Measurements from ENCODE around the gene NCOA1.
"Not testable (repeated sequence)": the region's sequence is repeated elsewhere in the genome, so short reads cannot be mapped to it uniquely, and the experiment has no call there.

The NCOA1 gene

DNA sequence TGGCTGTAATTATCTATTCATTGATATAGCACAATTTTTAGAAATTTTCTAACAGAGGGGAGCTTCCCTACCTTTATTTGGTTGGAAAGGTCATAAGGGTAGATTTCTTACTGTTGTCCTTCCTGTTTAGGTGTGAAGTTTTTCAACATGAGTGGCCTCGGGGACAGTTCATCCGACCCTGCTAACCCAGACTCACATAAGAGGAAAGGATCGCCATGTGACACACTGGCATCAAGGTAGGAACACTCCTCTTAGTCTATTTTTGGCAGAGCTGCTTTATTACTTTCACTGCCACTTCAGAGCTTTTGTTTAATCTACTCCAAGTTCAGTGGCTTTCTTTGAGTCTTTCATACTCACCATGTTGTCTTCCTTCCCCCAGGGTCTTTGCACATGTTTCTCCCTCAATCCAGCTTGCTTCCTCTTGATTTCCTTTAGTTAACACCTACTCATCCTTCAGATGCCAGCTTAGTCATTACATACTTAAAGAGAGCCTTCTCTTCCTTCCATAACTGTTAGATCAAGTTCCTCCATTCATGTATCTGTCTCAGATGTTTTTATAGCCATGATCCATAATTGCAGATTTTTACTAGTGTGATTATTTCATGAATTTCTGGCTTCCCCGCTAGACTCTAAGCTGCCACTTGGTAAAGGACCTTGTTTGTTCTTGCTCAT lies 167.6 kb downstream of the NCOA1 start:
- no peaks in the 10 kb centered on the region for H3K9me3 ChIP-seq (ENCODE audit: control insufficient read depth in 5 of 5, low read length in 5 of 5)
- no peak overlapping the region for H3K9ac ChIP-seq (ENCODE audit: low read length in 5 of 5)
- H3K4me3 ChIP-seq (ENCODE audit: low read depth in 1 of 5, low read length in 5 of 5), result no peak overlapping the region
- H3K4me1 ChIP-seq (ENCODE audit: control insufficient read depth in 5 of 5, insufficient read depth in 5 of 5, low read length in 5 of 5), result no peaks in the 10 kb centered on the region
- peaks cover 3 to 19% (median 8%) of the 10 kb centered on the region in 5 donors for H3K36me3 ChIP-seq (ENCODE audit: control insufficient read depth in 5 of 5, insufficient read depth in 5 of 5, low read length in 5 of 5)
- H3K27ac ChIP-seq (ENCODE audit: low read depth, low read length), result no peak overlapping the region
- no peaks in the 10 kb centered on the region for H3K27me3 ChIP-seq (ENCODE audit: control insufficient read depth in 5 of 5, insufficient read depth in 4 of 5, low read length in 5 of 5)

- Histone ChIP-seq H3K36me3 (ENCODE audit: control insufficient read depth in 5 of 5, insufficient read depth in 5 of 5, low read length in 5 of 5) (peaks cover 3 to 19% (median 8%) of the 10 kb centered on the region in 5 donors), H3K27ac (ENCODE audit: low read depth, low read length) (no peak overlapping the region)
Observed at GRCh38 chr2:24659862-24660261, 168.8 kb downstream of the NCOA1 start.

DNA sequence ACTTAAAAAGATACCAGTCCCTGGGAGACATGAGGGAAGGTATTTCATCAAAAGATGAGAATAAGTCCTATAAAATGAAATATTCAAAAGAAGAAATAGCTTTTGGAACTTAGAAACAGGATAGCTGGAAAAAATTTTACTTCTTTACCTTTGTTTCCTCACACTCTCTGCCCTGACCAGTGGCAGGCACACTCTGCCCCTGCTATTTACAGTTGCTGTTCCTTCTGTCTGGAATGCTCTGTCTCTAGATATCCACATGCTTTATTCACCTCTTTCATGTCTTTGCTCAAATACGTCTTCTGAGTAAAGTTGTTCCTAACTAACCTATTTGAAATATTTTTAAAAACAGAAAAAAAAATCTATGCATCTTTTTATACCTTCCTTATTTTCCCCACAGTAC lies 176.5 kb downstream of the NCOA1 start:
- H3K4me3 ChIP-seq (ENCODE audit: low read depth in 1 of 5, low read length in 5 of 5), result no peak overlapping the region
- peaks cover 0 to 11% (median 2%) of the 10 kb centered on the region in 5 donors for H3K36me3 ChIP-seq (ENCODE audit: control insufficient read depth in 5 of 5, insufficient read depth in 5 of 5, low read length in 5 of 5)
- H3K9me3 ChIP-seq (ENCODE audit: control insufficient read depth in 5 of 5, low read length in 5 of 5), result no peaks in the 10 kb centered on the region
- no peak overlapping the region for H3K27ac ChIP-seq (ENCODE audit: low read depth, low read length)
- no peak overlapping the region for H3K9ac ChIP-seq (ENCODE audit: low read length in 5 of 5)
- no peaks in the 10 kb centered on the region for H3K4me1 ChIP-seq (ENCODE audit: control insufficient read depth in 5 of 5, insufficient read depth in 5 of 5, low read length in 5 of 5)
- H3K27me3 ChIP-seq (ENCODE audit: control insufficient read depth in 5 of 5, insufficient read depth in 4 of 5, low read length in 5 of 5), result no peaks in the 10 kb centered on the region

More at GRCh38 chr2:24659862-24660261, 168.8 kb downstream of the NCOA1 start:
- Histone ChIP-seq H3K9me3 (ENCODE audit: control insufficient read depth in 5 of 5, low read length in 5 of 5) (no peaks in the 10 kb centered on the region), H3K4me3 (ENCODE audit: low read depth in 1 of 5, low read length in 5 of 5) (no peak overlapping the region), H3K4me1 (ENCODE audit: control insufficient read depth in 5 of 5, insufficient read depth in 5 of 5, low read length in 5 of 5) (no peaks in the 10 kb centered on the region), H3K27me3 (ENCODE audit: control insufficient read depth in 5 of 5, insufficient read depth in 4 of 5, low read length in 5 of 5) (no peaks in the 10 kb centered on the region), H3K9ac (ENCODE audit: low read length in 5 of 5) (no peak overlapping the region)

DNA sequence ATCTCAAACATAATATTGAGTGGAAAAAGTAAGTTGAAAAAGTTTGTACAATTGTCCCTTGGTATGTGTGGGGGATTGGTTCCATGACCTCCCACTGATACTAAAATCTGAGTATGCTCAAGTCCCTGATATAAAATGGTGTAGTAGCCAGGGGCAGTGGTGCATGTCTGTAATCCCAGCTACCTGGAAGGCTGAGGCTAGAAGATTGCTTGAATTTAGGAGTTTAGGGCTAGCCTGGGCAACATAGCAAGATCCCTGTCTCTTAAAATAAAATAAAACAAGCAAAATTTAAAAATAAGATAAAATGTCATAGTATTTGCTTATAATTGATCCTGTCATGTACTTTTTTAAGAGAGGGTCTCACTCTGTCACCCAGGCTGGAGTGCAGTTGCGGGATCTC lies 180.2 kb downstream of the NCOA1 start:
- Histone ChIP-seq H3K4me1 (ENCODE audit: control insufficient read depth in 5 of 5, insufficient read depth in 5 of 5, low read length in 5 of 5) (peaks cover 0 to 8% (median 0%) of the 10 kb centered on the region in 5 donors), H3K4me3 (ENCODE audit: low read depth in 1 of 5, low read length in 5 of 5) (no peak overlapping the region), H3K36me3 (ENCODE audit: control insufficient read depth in 5 of 5, insufficient read depth in 5 of 5, low read length in 5 of 5) (peaks cover 0 to 13% (median 4%) of the 10 kb centered on the region in 5 donors), H3K27me3 (ENCODE audit: control insufficient read depth in 5 of 5, insufficient read depth in 4 of 5, low read length in 5 of 5) (no peaks in the 10 kb centered on the region), H3K9me3 (ENCODE audit: control insufficient read depth in 5 of 5, low read length in 5 of 5) (no peaks in the 10 kb centered on the region), H3K9ac (ENCODE audit: low read length in 5 of 5) (no peak overlapping the region), H3K27ac (ENCODE audit: low read depth, low read length) (no peak overlapping the region)

DNA sequence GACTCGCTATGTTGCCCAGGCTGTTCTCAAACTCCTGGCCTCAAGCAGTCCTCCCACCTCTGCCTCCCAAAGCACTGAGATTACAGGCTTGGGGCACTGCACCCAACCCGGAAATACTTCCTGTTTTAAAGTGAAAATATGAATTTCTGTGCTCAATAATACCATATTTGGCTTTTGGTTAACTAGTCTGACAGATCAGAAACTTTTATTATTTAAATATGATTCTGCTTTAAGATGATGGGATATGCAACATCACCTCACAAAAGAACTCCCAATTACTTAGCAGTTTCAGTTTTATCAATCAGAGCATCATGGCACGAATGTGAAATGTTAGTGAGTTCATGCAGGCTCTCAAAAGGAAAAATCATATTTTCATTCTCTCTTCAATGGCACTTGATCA lies 181.5 kb downstream of the NCOA1 start:
- Histone ChIP-seq H3K27me3 (ENCODE audit: control insufficient read depth in 5 of 5, insufficient read depth in 4 of 5, low read length in 5 of 5) (no peaks in the 10 kb centered on the region), H3K9ac (ENCODE audit: low read length in 5 of 5) (no peak overlapping the region), H3K4me1 (ENCODE audit: control insufficient read depth in 5 of 5, insufficient read depth in 5 of 5, low read length in 5 of 5) (peaks cover 0 to 8% (median 0%) of the 10 kb centered on the region in 5 donors), H3K9me3 (ENCODE audit: control insufficient read depth in 5 of 5, low read length in 5 of 5) (no peaks in the 10 kb centered on the region), H3K36me3 (ENCODE audit: control insufficient read depth in 5 of 5, insufficient read depth in 5 of 5, low read length in 5 of 5) (peaks cover 0 to 14% (median 2%) of the 10 kb centered on the region in 5 donors), H3K4me3 (ENCODE audit: low read depth in 1 of 5, low read length in 5 of 5) (no peak overlapping the region), H3K27ac (ENCODE audit: low read depth, low read length) (no peak overlapping the region)

DNA sequence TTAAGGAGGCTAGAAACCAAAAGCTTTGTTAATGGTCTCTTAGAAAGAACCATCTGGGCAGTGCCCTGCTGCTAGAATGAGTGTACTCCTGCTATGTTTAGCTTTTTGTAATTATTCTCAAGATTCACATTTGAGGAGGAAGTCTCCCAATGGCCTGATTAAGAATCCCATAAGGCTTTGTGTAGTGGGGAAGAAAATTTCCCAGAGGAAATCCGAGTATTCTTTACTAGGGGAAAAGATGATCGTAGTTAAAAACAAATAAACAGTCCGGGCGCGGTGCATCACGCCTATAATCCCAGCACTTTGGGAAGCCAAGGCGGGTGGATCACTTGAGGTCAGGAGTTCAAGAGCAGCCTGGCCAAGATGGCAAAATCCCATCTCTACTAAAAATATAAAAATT lies 184.3 kb downstream of the NCOA1 start:
- H3K36me3 ChIP-seq (ENCODE audit: control insufficient read depth in 5 of 5, insufficient read depth in 5 of 5, low read length in 5 of 5), result peaks cover 0 to 10% (median 8%) of the 10 kb centered on the region in 5 donors
- no peaks in the 10 kb centered on the region for H3K27me3 ChIP-seq (ENCODE audit: control insufficient read depth in 5 of 5, insufficient read depth in 4 of 5, low read length in 5 of 5)
- peaks cover 0 to 8% (median 0%) of the 10 kb centered on the region in 5 donors for H3K4me1 ChIP-seq (ENCODE audit: control insufficient read depth in 5 of 5, insufficient read depth in 5 of 5, low read length in 5 of 5)
- peaks cover 0 to 2% (median 0%) of the 10 kb centered on the region in 5 donors for H3K9me3 ChIP-seq (ENCODE audit: control insufficient read depth in 5 of 5, low read length in 5 of 5)
- no peak overlapping the region for H3K4me3 ChIP-seq (ENCODE audit: low read depth in 1 of 5, low read length in 5 of 5)
- H3K27ac ChIP-seq (ENCODE audit: low read depth, low read length), result no peak overlapping the region
- H3K9ac ChIP-seq (ENCODE audit: low read length in 5 of 5), result no peak overlapping the region

- Histone ChIP-seq H3K36me3 (ENCODE audit: control insufficient read depth in 5 of 5, insufficient read depth in 5 of 5, low read length in 5 of 5) (peaks cover 0 to 12% (median 8%) of the 10 kb centered on the region in 5 donors), H3K4me3 (ENCODE audit: low read depth in 1 of 5, low read length in 5 of 5) (no peak overlapping the region), H3K9me3 (ENCODE audit: control insufficient read depth in 5 of 5, low read length in 5 of 5) (peaks cover 0 to 2% (median 0%) of the 10 kb centered on the region in 5 donors), H3K27me3 (ENCODE audit: control insufficient read depth in 5 of 5, insufficient read depth in 4 of 5, low read length in 5 of 5) (no peaks in the 10 kb centered on the region), H3K4me1 (ENCODE audit: control insufficient read depth in 5 of 5, insufficient read depth in 5 of 5, low read length in 5 of 5) (peaks cover 0 to 8% (median 0%) of the 10 kb centered on the region in 5 donors), H3K27ac (ENCODE audit: low read depth, low read length) (no peak overlapping the region), H3K9ac (ENCODE audit: low read length in 5 of 5) (no peak overlapping the region)
Observed at GRCh38 chr2:24676493-24676892, 185.4 kb downstream of the NCOA1 start.

GRCh38 chr2:24678066-24678465 lies 187.0 kb downstream of the NCOA1 start:
- H3K9ac ChIP-seq (ENCODE audit: low read length in 5 of 5), result not testable (repeated sequence)

DNA sequence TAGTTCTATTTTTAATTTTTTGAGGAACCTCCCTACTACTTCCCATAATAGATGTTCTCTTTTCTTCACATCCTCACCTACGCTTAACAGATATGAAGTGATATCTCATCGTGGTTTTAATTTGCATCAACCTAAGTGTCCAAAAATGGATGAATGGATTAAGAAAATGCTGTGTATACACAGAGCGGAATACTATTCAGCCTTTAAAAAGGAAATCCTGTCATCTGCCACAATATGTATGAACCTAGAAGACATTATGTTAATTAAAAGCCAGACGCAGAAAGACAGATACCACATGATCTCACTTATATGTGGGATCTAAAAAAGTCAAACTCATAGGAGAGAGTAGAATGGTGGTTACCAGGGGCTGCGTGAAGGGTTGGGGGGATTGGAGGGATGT lies 189.1 kb downstream of the NCOA1 start:
- H3K4me3 ChIP-seq (ENCODE audit: low read depth in 1 of 5, low read length in 5 of 5), result no peak overlapping the region
- H3K36me3 ChIP-seq (ENCODE audit: control insufficient read depth in 5 of 5, insufficient read depth in 5 of 5, low read length in 5 of 5), result peaks cover 0 to 14% (median 9%) of the 10 kb centered on the region in 5 donors

More at GRCh38 chr2:24678066-24678465, 187.0 kb downstream of the NCOA1 start:
- not testable (repeated sequence) for H3K4me3 ChIP-seq (ENCODE audit: low read depth in 1 of 5, low read length in 5 of 5); H3K27me3 ChIP-seq (ENCODE audit: control insufficient read depth in 5 of 5, insufficient read depth in 4 of 5, low read length in 5 of 5); H3K27ac ChIP-seq (ENCODE audit: low read depth, low read length); H3K9me3 ChIP-seq (ENCODE audit: control insufficient read depth in 5 of 5, low read length in 5 of 5); H3K4me1 ChIP-seq (ENCODE audit: control insufficient read depth in 5 of 5, insufficient read depth in 5 of 5, low read length in 5 of 5)
- peaks cover 0 to 12% (median 8%) of the 10 kb centered on the region in 5 donors for H3K36me3 ChIP-seq (ENCODE audit: control insufficient read depth in 5 of 5, insufficient read depth in 5 of 5, low read length in 5 of 5)

DNA sequence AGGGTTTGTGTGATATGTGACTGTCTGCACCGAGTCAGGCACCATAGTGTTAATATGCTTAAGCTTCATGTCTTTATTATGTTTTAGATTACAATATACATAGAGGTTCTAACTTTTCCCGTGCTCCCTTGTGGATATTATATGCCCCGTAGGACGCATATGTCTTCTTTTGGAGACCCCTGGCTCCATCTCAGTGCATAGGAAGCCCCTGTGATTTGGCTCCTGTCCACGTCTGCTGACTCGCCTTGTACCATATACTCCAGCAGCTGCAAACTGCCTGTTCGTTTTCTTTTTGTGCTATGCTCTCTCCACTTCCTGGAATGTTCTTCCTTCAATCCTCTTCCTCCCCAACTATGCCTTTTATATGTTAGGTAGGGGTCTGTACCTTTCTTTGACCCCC lies 191.2 kb downstream of the NCOA1 start:
- Histone ChIP-seq H3K27me3 (ENCODE audit: control insufficient read depth in 5 of 5, insufficient read depth in 4 of 5, low read length in 5 of 5) (no peaks in the 10 kb centered on the region), H3K27ac (ENCODE audit: low read depth, low read length) (no peak overlapping the region), H3K36me3 (ENCODE audit: control insufficient read depth in 5 of 5, insufficient read depth in 5 of 5, low read length in 5 of 5) (peaks cover 0 to 16% (median 10%) of the 10 kb centered on the region in 5 donors), H3K4me3 (ENCODE audit: low read depth in 1 of 5, low read length in 5 of 5) (no peak overlapping the region), H3K9ac (ENCODE audit: low read length in 5 of 5) (no peak overlapping the region), H3K4me1 (ENCODE audit: control insufficient read depth in 5 of 5, insufficient read depth in 5 of 5, low read length in 5 of 5) (no peaks in the 10 kb centered on the region), H3K9me3 (ENCODE audit: control insufficient read depth in 5 of 5, low read length in 5 of 5) (peaks cover 0 to 2% (median 0%) of the 10 kb centered on the region in 5 donors)

More for the DNA sequence above, 189.1 kb downstream of the NCOA1 start:
- Histone ChIP-seq H3K4me1 (ENCODE audit: control insufficient read depth in 5 of 5, insufficient read depth in 5 of 5, low read length in 5 of 5) (peaks cover 0 to 3% (median 0%) of the 10 kb centered on the region in 5 donors), H3K27ac (ENCODE audit: low read depth, low read length) (no peak overlapping the region), H3K9me3 (ENCODE audit: control insufficient read depth in 5 of 5, low read length in 5 of 5) (peaks cover 0 to 2% (median 0%) of the 10 kb centered on the region in 5 donors), H3K27me3 (ENCODE audit: control insufficient read depth in 5 of 5, insufficient read depth in 4 of 5, low read length in 5 of 5) (no peaks in the 10 kb centered on the region), H3K9ac (ENCODE audit: low read length in 5 of 5) (no peak overlapping the region)
